HUDEP-2 (cell line): ENCODE results near the gene GLT8D1.
A peak's percentile ranks its signal among the peaks of the same experiment; 100 is the strongest.
"Not testable (repeated sequence)": the region's sequence is repeated elsewhere in the genome, so short reads cannot be mapped to it uniquely, and the experiment has no call there.

Experiments used
- DNase-seq, 76 experiments: peaks; one replicate each; lab custom pipeline; 2025; ENCODE audit not compliant: unreplicated experiment in 76 of 76; lab: John Stamatoyannopoulos, UW

The GLT8D1 gene

DNA sequence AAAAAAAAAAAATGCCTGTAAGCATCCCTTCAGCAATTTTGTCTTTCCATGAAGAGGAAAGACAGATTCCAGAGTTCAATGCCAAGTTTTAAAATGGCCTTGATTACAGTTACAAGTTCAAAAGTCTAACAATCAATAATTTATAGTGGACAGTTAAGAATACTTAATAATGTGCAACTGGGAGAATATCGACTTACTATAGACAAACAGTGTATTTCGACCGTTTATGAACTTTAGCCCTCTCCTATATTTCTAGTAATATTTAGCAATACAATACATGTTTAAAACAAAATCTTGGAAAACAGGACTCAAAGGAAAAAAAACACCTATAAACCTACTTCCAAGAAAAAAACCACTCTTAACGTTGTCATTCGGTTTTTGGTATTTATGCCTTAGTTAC, 21.4 kb downstream of the GLT8D1 start:
- DNase-seq, result no peak

DNA sequence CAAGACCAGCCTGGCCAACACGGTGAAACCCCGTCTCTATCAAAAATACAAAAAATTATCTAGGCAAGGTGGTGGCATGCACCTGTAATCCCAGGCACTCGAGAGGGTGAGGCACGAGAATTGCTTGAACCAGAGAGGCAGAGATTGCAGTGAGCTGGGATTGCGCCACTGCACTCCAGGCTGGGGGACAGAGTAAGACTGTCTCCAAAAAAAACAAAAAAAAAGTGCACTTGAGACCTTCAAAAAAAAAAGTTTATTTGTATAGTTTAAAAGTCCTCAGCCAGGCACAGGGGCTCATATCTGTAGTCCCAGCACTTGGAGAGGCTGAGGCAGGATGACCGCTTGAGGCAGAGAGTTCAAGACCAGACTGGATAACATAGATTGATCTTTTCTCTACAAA, 22.0 kb downstream of the GLT8D1 start:
- DNase-seq, result no peak

DNA sequence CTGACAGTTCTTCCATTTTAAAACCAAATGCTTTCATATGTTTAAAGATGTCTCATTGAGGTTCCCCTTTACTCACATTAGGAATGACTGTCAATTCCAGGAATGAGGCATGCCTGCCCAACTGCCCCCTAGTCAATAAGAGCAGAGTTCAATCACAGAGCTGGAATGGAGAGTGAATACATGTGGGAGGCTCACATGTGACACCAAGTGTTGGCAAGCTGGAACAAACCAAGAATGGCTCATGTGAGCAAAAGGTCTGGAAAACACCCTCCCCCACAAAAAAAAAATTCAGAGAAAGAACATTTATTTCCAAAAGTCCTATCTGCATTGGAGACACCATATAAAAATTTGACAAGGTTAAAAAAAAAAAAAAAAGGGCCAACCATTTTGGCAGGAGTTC, 23.6 kb downstream of the GLT8D1 start:
- DNase-seq, result peak in 47 of 76 experiments; percentile 7 to 61 (median 27)

DNA sequence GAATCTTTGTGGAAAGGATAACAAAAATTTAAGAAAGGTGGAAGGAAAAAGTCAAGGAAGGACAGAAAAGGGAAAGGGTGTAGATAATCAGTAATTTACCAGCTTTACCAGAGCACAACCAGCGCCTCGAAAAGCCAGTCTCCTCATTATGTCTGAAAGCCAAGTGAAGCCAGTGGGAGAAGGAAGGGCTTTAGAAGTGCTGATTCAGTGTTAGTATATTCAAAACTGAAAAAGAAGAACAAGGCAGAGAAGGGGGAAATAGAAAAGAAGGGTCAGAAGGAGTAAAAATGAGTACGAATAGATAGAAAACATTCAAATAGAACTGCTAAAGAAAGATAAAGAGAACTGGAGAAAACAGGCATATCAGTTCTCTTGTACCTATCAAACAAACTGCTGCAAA, 24.0 kb downstream of the GLT8D1 start:
- no peak for DNase-seq

DNA sequence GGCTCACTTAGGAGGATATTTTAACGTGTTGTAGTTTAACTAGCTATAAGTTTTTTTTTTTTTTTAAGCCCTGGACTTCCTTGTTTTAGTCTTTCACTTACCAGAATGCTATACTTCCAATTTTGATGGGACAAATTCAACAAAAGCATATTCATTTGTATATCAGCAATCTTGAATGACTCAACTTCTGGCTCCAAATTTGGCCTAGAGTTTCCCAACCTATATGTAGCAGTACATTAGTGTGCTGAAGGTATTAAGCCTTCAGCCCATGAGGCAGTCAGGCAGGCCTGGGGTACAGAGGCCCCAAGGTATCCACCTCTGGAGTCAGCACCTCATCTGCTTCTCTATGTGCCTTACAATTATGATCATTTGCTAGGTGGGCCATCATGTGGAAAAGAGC, 25.8 kb downstream of the GLT8D1 start:
- peak in 1 of 76 experiments; percentile 9 for DNase-seq

DNA sequence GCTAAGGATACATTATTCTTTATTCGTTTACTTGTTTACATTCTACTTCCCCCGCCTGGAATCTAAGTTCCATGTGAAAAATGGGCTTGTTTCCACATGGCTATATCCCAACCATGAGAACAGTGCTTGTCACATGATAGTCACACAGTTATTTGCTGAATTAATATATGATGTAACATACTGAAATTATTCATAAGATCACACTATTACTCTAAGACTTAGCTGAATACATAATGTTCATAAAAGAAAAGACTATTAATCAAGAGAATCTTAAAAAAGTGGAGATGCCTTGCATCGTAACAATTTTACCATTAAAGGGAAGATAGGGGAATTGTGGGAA, 26.4 kb downstream of the GLT8D1 start:
- DNase-seq, result no peak

DNA sequence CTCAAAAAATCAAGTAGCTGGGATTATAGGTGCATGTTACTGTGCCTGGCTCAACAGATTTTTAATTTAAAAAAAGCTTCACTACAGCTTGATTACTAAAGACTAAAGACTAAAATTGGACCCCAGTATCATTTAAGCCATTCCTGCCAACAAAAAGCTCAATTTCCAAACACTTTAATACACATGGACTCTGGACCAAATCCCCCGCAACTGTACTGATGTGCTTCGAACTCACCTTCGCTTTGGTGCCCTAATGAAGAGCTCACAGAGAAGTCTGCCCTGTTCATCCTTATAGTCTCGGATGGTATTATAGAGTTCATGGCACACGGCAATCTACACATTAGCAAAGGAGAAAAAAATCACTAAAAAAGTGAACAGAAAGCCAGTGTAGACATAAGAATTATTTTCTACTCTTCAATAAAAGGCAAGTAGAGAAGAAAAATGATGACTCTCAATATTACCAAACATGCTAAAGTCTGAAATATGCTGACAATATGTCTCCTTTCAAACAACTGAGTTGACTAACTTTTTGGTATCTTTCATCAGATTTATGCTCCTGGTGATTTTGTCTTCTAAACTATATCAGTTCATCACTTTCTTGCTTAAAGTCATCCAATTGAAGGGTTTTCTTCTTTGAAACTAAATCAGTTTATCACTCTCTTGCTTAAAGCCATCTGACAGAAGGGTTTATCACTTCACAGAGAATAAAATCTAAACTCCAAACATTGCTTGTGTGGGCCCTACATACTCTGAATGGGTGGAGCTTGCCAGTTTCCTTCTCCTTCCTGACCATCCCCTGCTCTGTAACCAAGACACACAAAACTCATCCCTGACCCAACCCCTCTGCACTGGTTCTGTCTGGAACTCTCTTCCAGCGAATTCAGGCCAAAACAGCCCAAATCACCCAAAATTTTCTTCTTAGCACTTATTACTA, 27.1 kb downstream of the GLT8D1 start:
- no peak for DNase-seq

DNA sequence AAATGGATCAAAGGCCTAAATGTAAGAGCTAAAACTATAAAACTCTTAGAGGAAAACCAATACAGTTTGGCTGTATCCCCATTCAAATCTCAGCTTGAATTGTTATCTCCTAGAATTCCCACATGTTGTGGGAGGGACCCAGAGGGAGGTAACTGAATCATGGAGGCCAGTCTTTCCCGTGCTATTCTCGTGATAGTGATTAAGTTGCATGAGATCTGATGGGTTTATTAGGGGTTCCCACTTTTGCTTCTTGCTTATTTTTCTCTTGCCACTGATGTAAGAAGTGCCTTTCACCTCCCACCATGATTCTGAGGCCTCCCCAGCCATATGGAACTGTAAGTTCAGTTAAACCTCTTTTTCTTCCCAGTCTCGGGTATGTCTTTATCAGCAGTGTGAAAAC, 29.4 kb downstream of the GLT8D1 start:
- DNase-seq, result not testable (repeated sequence)

DNA sequence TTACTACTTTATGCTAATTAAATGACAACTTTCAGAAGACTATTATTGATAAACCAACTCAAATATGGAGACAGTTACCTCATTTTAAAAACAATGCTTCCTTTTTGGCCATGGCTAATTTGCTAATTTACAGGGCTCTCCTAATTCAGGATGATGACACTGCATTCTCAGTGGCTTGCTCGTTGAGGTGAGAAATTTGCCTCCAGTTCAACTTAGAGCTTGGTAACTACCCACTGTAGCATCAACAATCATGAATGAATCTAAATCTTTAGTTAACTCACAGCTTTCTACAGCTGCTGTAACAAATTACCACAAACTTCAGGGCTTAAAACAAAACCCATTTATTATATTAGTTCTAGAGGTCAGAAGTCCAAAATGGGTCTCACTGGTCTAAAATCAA, 33.9 kb downstream of the GLT8D1 start:
- DNase-seq, result no peak

DNA sequence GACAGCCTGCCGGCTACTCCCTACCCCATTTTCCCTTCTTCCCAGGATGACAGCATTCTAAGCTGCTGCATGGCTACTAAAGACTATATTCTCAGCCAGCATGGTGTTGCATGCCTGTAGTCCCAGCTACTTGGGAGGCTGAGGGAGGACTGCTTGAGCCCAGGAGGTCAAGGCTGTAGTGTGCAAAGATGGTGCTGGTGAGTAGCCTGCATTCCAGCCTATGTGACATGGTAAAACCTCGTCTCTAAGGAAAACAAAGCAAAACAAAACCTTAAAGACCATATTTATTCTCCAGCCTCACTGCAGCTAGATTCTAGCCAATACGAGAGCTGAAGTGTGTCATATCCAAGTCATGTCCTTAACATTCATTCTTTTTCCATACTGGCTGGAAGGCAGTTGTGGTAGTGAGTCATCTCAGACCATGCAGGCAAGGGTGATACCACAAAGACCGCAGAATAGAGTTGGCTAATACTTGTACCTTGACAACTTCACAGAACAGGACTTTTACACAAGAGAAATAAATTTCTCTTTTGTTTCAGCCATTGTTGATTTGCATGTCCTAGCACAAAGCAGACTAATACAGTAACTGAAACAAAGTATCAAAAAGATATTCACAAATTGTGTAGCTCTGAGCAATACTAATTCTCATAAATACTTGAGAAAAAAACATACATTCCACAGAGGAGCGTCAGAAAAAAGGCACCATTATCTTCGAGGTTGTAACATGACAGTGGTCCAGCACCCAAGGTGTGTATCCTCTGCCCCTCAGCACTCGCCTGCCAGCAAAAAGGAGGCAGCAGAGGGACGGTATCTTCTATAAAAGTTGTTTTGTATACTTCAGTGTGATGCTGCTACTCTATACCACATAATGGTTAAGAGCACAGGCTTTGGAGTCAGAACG, 34.7 kb downstream of the GLT8D1 start:
- peak in 28 of 76 experiments; percentile 2 to 64 (median 25) for DNase-seq

DNA sequence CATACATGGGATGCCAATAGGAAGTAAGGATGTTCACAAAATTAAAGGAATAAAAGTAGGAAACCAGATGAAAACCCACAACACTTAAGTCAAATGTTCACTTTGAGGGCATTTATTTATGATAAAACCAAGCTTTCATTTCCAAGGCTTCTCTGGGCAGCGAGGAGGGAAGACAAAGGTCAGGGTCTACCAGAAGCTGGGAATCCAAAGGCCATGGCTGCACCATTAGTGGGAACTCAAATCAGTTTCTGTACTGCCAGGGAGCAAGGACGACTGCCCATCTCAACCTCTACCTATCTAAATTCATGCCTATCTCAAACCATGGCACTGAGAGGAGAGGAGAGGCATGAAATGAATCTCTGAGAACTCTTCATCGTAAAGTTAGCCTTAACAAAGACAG, 42.5 kb downstream of the GLT8D1 start:
- DNase-seq, result no peak

DNA sequence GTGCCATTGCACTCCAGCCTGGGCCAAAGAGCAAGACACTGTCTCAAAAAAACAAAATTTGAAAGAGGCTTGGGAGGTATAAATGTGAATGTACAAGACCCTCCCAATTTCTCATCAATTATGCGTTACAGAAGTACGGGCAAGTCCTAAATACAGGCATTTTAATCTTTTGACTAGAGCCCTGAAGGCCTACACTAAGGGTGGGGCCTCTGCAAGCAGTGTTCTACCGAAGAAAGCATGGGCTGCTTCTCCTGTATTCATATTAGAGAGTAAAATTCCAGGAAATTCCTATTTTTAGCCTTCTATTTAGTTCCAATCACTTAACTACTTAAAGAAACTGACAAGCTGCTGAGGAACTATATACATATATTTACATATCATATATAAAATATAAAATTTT, 45.5 kb downstream of the GLT8D1 start:
- DNase-seq, result no peak

DNA sequence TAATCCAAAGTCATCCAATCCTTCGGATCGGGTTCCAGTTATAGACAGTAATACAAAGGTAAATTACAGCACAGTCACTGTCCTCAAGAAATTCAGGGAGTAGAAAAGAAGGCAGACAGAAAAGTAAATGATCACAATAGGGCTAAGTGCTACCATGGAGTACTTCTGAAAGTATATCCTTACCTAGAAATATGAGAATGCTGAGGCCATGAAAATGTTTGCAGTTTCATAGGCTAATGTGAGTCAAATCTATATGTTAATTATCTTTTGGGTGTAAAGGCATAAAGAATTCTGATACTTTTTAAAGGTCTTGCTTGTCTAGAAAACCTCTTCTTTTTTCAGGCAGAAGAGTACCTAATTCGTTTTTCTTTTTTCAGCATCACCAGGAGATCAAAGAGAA, 49.7 kb downstream of the GLT8D1 start:
- no peak for DNase-seq

DNA sequence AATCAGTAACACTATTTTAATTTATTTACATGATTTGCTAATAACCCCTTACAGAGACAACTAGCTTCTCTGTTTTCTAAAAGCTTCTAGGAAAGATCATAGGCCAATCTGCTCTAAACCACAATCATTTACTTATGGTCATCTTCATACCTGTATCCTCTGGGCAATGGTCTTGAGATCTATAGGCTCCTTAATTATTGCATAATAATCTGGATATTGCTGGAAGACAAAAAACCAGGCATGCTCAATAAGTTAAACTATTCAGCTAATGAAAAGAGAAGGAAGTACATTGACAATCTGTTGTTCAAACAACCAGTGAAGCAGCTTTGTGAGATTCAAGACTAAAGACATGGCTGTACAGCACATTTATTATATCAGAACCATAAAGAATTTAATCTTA, 54.0 kb downstream of the GLT8D1 start:
- no peak for DNase-seq

DNA sequence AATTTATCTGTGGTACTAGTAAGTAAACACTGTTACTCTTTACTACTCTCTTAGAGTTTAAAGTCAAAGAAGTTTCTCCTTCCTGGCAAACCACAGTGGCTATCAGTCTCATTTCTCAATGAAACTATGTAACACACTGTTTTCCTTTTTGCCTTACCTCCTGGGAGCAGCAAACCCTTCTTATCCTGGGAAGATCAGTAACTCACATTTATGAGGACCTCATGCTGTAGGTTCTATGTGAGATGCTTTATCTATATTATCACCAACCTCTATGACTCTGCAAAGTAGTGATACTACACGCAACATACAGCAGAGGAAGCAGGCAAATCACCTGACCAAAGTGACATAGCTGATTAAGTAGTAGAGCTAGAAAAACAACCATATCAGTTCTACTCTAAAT, 55.2 kb downstream of the GLT8D1 start:
- peak in 23 of 76 experiments; percentile 6 to 63 (median 20) for DNase-seq

DNA sequence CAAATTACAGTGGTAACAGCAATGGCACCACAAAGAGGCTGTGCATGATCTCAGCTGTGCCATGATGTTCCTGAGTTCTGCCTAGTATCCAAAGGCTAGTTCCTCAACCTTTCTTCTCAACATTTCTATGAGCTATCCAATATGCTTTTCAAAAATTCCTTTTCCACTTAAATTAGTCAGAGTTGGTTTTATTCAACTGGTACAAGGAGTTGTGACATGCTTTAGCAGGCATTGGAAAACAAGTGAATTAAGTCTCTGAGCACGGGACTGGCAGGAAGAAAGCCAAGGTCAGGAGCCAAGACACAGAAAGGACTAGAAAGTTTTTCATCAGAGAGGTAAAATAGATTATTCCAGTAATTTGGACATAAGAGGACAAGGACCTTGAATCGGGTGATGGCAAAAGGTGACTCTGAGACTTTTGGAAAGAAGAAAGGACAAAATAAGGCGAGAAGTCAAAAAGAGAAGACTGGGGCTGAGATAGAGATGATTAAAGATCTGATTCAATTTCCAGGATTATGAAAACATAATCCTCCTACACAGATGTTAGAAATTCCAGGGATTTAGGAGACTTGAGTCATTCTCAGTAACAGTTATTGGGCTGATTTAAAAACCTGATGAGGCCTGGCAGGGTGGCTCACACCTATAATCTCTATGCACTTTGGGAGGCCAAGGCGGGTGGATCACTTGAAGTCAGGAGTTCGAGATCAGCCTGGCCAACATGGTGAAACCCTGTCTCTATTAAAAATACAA, 56.0 kb downstream of the GLT8D1 start:
- no peak for DNase-seq

DNA sequence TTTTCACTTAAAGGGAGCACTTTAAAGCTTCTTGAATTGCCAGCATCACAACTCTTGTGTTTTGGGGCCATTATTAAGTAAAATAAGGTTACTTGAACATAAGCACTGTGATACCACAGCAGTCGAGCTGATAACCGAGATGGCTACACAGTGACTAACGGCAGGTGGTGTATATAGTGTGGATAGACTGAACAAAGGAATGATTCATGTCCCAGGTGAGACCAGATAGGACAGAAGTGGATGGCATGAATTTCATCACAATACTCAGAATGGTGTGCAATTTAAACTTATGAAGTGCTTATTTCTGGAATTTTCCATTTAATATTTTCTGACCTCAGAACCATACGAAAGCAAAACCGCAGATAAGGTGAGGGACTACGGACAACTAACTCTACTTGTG, 60.0 kb downstream of the GLT8D1 start:
- DNase-seq, result no peak
